Thyroid gland (tissue), 4 donors: ENCODE data around the gene FAM114A1.

Source experiments
- POLR2A ChIP-seq, 2 donors: fragments of 450-650 bp; IDR thresholded peaks; one replicate each; pipeline ENCODE4 v1.6.1; 2017; ENCODE audit warnings: antibody characterized with exemption in 2 of 2, mild to moderate bottlenecking in 2 of 2, moderate library complexity in 1 of 2
- TF ChIP-seq, protein P1 (sequence below), 6 experiments: fragments of 200-600 bp in 3 of 6; fragments of 450-650 bp in 3 of 6; sonication (generic) in 3 of 6; IDR thresholded peaks; one replicate each; pipeline ENCODE4 v1.5.1; 2016 to 2019; ENCODE audit warnings: antibody characterized with exemption in 6 of 6, mild to moderate bottlenecking in 2 of 6, inconsistent platforms in 1 of 6, moderate library complexity in 1 of 6

DNA sequence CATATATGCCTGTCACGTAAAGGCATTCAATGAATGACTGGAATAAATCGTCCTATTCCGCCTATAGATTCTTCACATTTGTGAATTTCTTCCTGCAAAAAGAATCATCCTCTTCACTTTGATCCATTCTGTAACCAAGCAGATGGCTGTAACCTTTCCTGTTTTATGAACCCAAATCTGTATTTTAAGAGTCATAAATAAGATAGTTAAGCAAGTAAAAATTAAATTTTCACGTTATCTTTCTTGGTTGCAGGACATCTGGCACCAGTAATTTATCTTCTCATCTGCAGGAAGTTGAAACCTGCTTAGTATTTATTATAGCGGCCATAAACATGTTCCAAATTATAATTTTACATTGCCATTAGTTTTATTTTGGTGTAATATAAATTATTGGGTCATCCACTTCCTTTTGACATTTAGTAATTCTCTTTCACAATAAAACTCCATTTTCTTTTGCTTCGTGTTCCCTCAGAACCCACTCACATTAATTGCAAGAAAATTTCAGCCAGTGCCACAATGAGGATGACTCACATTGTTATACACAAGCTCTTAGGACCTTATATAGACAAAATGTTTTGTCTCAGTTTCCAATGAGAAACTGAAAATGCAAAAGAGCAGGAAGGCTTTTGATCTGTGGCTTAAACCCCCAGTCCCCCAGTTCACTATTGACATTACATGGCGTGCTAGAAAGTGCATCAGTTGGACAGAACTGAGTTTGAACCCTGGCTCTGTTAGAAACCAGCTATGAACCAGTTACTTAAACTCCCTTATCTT lies 113.5 kb downstream of the FAM114A1 start:
- no peak for TF ChIP-seq POLR2A (IDR thresholded peaks at IDR 0.05)
- TF ChIP-seq, protein P1, sequence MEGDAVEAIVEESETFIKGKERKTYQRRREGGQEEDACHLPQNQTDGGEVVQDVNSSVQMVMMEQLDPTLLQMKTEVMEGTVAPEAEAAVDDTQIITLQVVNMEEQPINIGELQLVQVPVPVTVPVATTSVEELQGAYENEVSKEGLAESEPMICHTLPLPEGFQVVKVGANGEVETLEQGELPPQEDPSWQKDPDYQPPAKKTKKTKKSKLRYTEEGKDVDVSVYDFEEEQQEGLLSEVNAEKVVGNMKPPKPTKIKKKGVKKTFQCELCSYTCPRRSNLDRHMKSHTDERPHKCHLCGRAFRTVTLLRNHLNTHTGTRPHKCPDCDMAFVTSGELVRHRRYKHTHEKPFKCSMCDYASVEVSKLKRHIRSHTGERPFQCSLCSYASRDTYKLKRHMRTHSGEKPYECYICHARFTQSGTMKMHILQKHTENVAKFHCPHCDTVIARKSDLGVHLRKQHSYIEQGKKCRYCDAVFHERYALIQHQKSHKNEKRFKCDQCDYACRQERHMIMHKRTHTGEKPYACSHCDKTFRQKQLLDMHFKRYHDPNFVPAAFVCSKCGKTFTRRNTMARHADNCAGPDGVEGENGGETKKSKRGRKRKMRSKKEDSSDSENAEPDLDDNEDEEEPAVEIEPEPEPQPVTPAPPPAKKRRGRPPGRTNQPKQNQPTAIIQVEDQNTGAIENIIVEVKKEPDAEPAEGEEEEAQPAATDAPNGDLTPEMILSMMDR (IDR thresholded peaks at IDR 0.05), result no peak
